ENCODE results near the gene PERM1. TPM values are rescaled to one million over a fixed set of nuclear protein-coding genes. Genes with fewer than 3 reads are reported as not detected.

The PERM1 gene
- total RNA-seq, 4 donors from 2014 or later: 0.39 to 1.9 (median 1.4) TPM; not detected in 1

DNA sequence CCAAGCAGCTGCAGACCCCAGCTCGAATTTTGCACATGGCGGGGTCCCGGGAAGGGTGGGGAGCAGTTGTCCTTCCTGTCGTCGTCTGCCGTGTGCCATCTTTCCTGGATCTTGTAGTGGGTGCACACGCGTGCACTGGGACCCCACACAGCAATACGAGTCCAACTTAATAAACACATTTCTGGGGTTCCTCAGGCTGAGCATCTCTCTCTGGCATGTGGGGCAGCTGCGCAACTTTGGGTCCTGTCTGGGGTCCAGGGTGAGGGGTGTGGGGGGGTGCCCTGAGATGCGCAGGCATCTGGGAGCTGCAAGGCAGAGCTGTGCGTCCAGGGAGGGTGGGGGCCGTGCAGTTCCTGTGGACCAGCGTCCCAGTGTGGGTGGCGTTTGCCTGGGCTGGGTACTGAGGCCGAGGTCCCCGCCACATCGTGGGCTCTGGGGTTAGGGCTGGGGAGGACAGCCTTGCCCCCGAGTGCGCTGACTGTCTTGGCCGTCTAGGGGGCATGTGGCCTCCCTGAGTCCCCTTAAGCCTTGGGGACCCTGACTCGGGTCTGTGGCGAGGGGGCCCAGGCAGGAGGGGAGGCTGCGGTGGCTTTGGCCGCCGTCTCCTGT, 16.3 kb downstream of the PERM1 start:
- Histone ChIP-seq H3K4me3 (peak overlapping the region in 1 of 2 donors; percentile 64), H3K27ac (no peak overlapping the region)

DNA sequence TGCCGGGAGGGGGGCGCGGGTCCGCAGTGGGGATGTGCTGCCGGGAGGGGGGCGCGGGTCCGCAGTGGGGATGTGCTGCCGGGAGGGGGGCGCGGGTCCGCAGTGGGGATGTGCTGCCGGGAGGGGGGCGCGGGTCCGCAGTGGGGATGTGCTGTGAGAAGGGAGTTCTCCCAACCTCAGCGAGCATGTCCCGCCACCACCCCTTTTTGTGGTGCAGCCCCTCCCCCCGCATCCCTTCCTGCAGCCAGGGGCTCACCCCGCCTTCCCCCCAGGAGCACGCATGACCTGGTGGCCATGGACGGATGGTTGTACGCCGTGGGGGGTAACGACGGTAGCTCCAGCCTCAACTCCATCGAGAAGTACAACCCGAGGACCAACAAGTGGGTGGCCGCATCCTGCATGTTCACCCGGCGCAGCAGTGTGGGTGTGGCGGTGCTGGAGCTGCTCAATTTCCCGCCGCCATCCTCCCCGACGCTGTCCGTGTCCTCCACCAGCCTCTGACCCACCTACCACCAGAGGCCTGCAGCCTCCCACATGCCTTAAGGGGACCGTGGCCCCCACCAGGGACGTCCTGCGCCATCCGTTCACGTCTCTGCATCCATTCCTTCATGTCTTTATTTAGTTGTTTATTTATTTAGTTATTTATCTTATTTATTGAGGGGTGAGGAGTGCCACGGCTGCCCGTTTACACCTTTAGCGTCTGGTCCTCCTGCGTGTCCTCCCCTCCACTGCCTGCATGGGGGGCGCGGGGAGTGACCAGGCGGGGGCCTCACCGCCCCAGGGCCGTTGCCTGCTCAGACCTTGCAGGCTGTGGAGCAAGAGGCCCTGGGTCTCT, 17.0 kb downstream of the PERM1 start:
- WGBS, 2 donors (ENCODE audit: low coverage in 1 of 2): 88 to 92% methylated on average over 8 to 13 of the region's 51 CpGs
- Histone ChIP-seq H3K4me1 (peaks cover 0 to 37% (median 16%) of the 10 kb centered on the region in 3 donors), H3K9me3 (no peaks in the 10 kb centered on the region), H3K4me3 (no peak overlapping the region), H3K36me3 (peaks cover 0 to 31% of the 10 kb centered on the region in 2 donors), H3K27me3 (peaks cover 29% of the 10 kb centered on the region), H3K27ac (no peak overlapping the region)
- no peak for ATAC-seq
- TF ChIP-seq EP300 (IDR thresholded peaks at IDR 0.05) (no peak), POLR2A (IDR thresholded peaks at IDR 0.05) (no peak), POLR2AphosphoS5 (IDR thresholded peaks at IDR 0.05) (no peak)
- TF ChIP-seq, protein P1, sequence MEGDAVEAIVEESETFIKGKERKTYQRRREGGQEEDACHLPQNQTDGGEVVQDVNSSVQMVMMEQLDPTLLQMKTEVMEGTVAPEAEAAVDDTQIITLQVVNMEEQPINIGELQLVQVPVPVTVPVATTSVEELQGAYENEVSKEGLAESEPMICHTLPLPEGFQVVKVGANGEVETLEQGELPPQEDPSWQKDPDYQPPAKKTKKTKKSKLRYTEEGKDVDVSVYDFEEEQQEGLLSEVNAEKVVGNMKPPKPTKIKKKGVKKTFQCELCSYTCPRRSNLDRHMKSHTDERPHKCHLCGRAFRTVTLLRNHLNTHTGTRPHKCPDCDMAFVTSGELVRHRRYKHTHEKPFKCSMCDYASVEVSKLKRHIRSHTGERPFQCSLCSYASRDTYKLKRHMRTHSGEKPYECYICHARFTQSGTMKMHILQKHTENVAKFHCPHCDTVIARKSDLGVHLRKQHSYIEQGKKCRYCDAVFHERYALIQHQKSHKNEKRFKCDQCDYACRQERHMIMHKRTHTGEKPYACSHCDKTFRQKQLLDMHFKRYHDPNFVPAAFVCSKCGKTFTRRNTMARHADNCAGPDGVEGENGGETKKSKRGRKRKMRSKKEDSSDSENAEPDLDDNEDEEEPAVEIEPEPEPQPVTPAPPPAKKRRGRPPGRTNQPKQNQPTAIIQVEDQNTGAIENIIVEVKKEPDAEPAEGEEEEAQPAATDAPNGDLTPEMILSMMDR (IDR thresholded peaks at IDR 0.05): no peak

More for the DNA sequence above, 16.3 kb downstream of the PERM1 start:
- 67% methylated on average over 6 of the region's 26 CpGs; no CpG with 5 or more reads in 1 of the 2 donors for whole genome bisulfite sequencing, 2 donors (ENCODE audit: low coverage in 1 of 2)
- Histone ChIP-seq H3K9me3 (no peaks in the 10 kb centered on the region), H3K27me3 (peaks cover 36% of the 10 kb centered on the region), H3K36me3 (peaks cover 0 to 31% of the 10 kb centered on the region in 2 donors), H3K4me1 (peaks cover 0 to 32% (median 13%) of the 10 kb centered on the region in 3 donors)
- no peak for ATAC-seq
- TF ChIP-seq, protein P1 (IDR thresholded peaks at IDR 0.05): no peak
- TF ChIP-seq POLR2A (IDR thresholded peaks at IDR 0.05): no peak

DNA sequence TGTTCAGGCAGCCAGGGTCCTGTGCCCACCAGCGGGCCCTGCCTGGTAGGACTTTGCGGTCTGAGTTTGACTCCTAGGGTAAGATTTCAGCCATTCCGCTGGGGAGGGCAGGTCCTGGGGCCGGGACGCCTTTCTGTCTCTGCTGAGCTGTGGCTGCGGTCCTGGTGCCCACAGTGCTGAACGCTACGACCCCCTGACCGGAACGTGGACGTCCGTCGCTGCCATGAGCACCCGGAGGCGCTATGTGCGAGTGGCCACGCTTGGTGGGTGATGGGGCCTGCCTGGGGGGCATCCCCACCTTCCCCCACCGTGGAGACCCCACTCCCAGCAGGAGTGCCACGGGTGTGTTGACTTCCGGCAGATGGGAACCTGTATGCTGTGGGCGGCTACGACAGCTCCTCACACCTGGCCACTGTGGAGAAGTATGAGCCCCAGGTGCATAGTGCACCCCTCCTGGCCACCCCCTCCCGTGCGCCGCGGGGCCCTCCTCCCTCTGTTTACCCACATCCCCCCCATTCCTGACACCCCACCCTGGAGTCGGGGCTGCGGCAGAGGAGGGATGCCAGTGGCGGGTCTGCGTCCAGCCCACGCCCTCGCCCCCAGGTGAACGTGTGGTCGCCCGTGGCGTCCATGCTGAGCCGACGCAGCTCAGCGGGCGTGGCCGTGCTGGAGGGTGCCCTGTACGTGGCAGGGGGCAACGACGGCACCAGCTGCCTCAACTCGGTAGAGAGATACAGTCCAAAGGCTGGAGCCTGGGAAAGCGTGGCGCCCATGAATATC, 18.0 kb downstream of the PERM1 start:
- no peak for TF ChIP-seq EP300 (IDR thresholded peaks at IDR 0.05)
- no peak for TF ChIP-seq POLR2AphosphoS5 (IDR thresholded peaks at IDR 0.05)
- TF ChIP-seq, protein P1 (IDR thresholded peaks at IDR 0.05): no peak
- TF ChIP-seq POLR2A (IDR thresholded peaks at IDR 0.05): no peak
- Histone ChIP-seq H3K27ac (no peak overlapping the region), H3K27me3 (peaks cover 20% of the 10 kb centered on the region), H3K4me1 (peaks cover 0 to 44% (median 19%) of the 10 kb centered on the region in 3 donors), H3K4me3 (no peak overlapping the region), H3K9me3 (no peaks in the 10 kb centered on the region), H3K36me3 (peaks cover 0 to 31% of the 10 kb centered on the region in 2 donors)
- no peak for ATAC-seq
- WGBS, 2 donors (ENCODE audit: low coverage in 1 of 2): no CpG with 5 or more reads among the region's 47 CpGs

DNA sequence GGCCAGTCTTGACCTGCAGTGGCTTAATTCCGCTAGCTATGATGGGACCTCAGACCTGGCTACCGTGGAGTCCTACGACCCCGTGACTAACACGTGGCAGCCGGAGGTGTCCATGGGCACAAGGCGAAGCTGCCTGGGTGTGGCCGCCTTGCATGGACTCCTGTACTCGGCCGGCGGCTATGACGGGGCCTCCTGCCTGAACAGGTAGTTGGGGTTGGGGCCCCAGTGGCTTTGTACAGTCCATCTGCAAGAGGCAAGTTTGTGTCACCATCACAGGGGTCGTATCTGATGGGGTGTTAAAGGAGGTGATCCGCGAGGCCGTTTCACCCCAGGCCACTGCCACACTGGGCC, 18.6 kb downstream of the PERM1 start:
- H3K4me3 ChIP-seq: no peak overlapping the region
- peaks cover 0 to 49% (median 23%) of the 10 kb centered on the region in 3 donors for H3K4me1 ChIP-seq
- WGBS, 2 donors (ENCODE audit: low coverage in 1 of 2): 97% methylated on average over 6 of the region's 16 CpGs; no CpG with 5 or more reads in 1 of the 2 donors
- TF ChIP-seq POLR2AphosphoS5 (IDR thresholded peaks at IDR 0.05) (no peak), POLR2A (IDR thresholded peaks at IDR 0.05) (no peak), EP300 (IDR thresholded peaks at IDR 0.05) (no peak)
- TF ChIP-seq, protein P1 (IDR thresholded peaks at IDR 0.05): no peak
- H3K9me3 ChIP-seq: no peaks in the 10 kb centered on the region
- no peak for ATAC-seq
- no peak overlapping the region for H3K27ac ChIP-seq
- H3K36me3 ChIP-seq: peaks cover 0 to 31% of the 10 kb centered on the region in 2 donors
- H3K27me3 ChIP-seq: peaks cover 13% of the 10 kb centered on the region

All from gastroesophageal sphincter (tissue), 4 donors.